HG02759 (cell line): Measurements from ENCODE around the gene WDR4.
"Not testable (repeated sequence)": the region's sequence is repeated elsewhere in the genome, so short reads cannot be mapped to it uniquely, and the experiment has no call there.

Experiments used
- ATAC-seq: cut with Tn5 transposase; IDR thresholded peaks from one replicate; pipeline ENCODE4 v1.9.1; 2021; ENCODE audit warnings: mild to moderate bottlenecking, moderate library complexity; ENCODE audit not compliant: unreplicated experiment

The WDR4 gene

GRCh38 chr21:42878993-42879787 is at the start of gene WDR4:
Gene WDR4, minus strand, starts transcription at chr21:42879539. Its CDS starts 44 bp downstream, at chr21:42879495.
- ATAC-seq, result peak; percentile 92

GRCh38 chr21:42927474-42928200 is 48.3 kb upstream of the WDR4 start:
- not testable (repeated sequence) for ATAC-seq

- no peak for ATAC-seq
These were observed 46.0 kb upstream of the WDR4 start, which contains the start of gene ERVH48-1 for GRCh38 chr21:42925114-42925926. Gene ERVH48-1, minus strand, starts transcription at chr21:42925630. Its CDS starts 6,624 bp downstream, at chr21:42919006.

- ATAC-seq, result no peak
These were observed 45.1 kb upstream of the WDR4 start for GRCh38 chr21:42924433-42924751.

- ATAC-seq, result peak; percentile 76
These were observed 44.5 kb upstream of the WDR4 start for GRCh38 chr21:42923553-42924432.

GRCh38 chr21:42922918-42923317 is 43.6 kb upstream of the WDR4 start:
- no peak for ATAC-seq

- ATAC-seq, result no peak
These were observed 42.6 kb upstream of the WDR4 start for GRCh38 chr21:42921927-42922326.

GRCh38 chr21:42918291-42918690 is 39.0 kb upstream of the WDR4 start:
- no peak for ATAC-seq

- ATAC-seq, result no peak
These were observed 34.1 kb upstream of the WDR4 start for GRCh38 chr21:42913476-42913875.

- not testable (repeated sequence) for ATAC-seq
These were observed 32.6 kb upstream of the WDR4 start for GRCh38 chr21:42911920-42912319.

GRCh38 chr21:42908484-42908883 is 29.1 kb upstream of the WDR4 start:
- ATAC-seq, result not testable (repeated sequence)

GRCh38 chr21:42906233-42906632 is 26.9 kb upstream of the WDR4 start:
- ATAC-seq, result no peak

GRCh38 chr21:42905195-42905594 is 25.9 kb upstream of the WDR4 start:
- no peak for ATAC-seq

GRCh38 chr21:42903817-42904216 is 24.5 kb upstream of the WDR4 start:
- ATAC-seq, result no peak

GRCh38 chr21:42900446-42900845 is 21.1 kb upstream of the WDR4 start:
- no peak for ATAC-seq

- peak; percentile 94 for ATAC-seq
These were observed 13.8 kb upstream of the WDR4 start, which contains the start of gene NDUFV3 for GRCh38 chr21:42892931-42893755. Gene NDUFV3, plus strand, starts transcription at chr21:42893309. Its CDS starts 25 bp downstream, at chr21:42893334.

- no peak for ATAC-seq
These were observed 13.2 kb upstream of the WDR4 start for GRCh38 chr21:42892582-42892930.

- no peak for ATAC-seq
These were observed 8.0 kb upstream of the WDR4 start for GRCh38 chr21:42887326-42887725.

- no peak for ATAC-seq
These were observed 4.6 kb upstream of the WDR4 start for GRCh38 chr21:42883921-42884320.
